ENCODE results near the gene NUDCD3. TPM values are rescaled to one million over a fixed set of nuclear protein-coding genes. Genes with fewer than 3 reads are reported as not detected.

The NUDCD3 gene
- total and polyA plus RNA-seq, 2 of the 8 experiments (the other 6 are each of a cell fraction or from before 2014, with no cell fraction given): 35.2 to 93.7 TPM

- Histone ChIP-seq H3K4me3 (ENCODE audit: extremely low read depth in 1 of 4, insufficient read depth in 2 of 4, low read depth in 3 of 4, low read length in 4 of 4) (no peak overlapping the region), H3K18ac (ENCODE audit: extremely low read depth, low read length) (no peak overlapping the region), H3K9ac (replicated peaks in 1 of 4; ENCODE audit: extremely low read depth in 1 of 4, low read depth in 3 of 4, low read length in 3 of 4) (no peak overlapping the region), H2BK5ac (ENCODE audit: low read depth, low read length) (no peak overlapping the region), H2BK120ac (replicated peaks; ENCODE audit: low read depth, low read length) (no peak overlapping the region), H3K27me3 (replicated peaks in 1 of 4; ENCODE audit: control insufficient read depth in 3 of 4, extremely low read depth in 1 of 4, insufficient read depth in 3 of 4, low read length in 3 of 4) (no peaks in the 10 kb centered on the region), H3K23me2 (ENCODE audit: low read depth, low read length) (no peaks in the 10 kb centered on the region), H4K20me1 (replicated peaks in 1 of 2; ENCODE audit: control insufficient read depth in 1 of 2, insufficient read depth in 2 of 2, low read length in 2 of 2) (peaks cover 0 to 11% of the 10 kb centered on the region in 2 experiments), H2AFZ (ENCODE audit: low read length) (no peak overlapping the region), H3K79me1 (ENCODE audit: low read depth, low read length) (peaks cover 9% of the 10 kb centered on the region), H2BK20ac (ENCODE audit: low read length) (no peak overlapping the region), H3K23ac (ENCODE audit: insufficient read length) (no peak overlapping the region), H3K14ac (ENCODE audit: insufficient read length) (no peak overlapping the region), H2BK12ac (ENCODE audit: low read depth, low read length) (no peak overlapping the region), H3K9me3 (ENCODE audit: insufficient read depth in 2 of 2, low read depth in 1 of 2, low read length in 1 of 2) (no peaks in the 10 kb centered on the region), H3K56ac (replicated peaks; ENCODE audit: insufficient read length, low read depth, low read length) (no peak overlapping the region), H3K4me1 (replicated peaks in 1 of 4; ENCODE audit: control insufficient read depth in 3 of 4, insufficient read depth in 4 of 4, low read length in 3 of 4) (peaks cover 0 to under 1% (median 0%) of the 10 kb centered on the region in 4 experiments; a peak in 2 of 7 replicates), H3K4ac (replicated peaks; ENCODE audit: insufficient read length, low read depth, low read length) (no peak overlapping the region), H4K91ac (replicated peaks; ENCODE audit: insufficient read length, low read length) (no peak overlapping the region), H4K8ac (ENCODE audit: extremely low read depth, insufficient read depth, low read length) (no peak overlapping the region), H2AK5ac (ENCODE audit: low read depth, low read length) (no peak overlapping the region), H3K36me3 (ENCODE audit: control insufficient read depth in 2 of 4, insufficient read depth in 4 of 4, low read length in 3 of 4) (peaks cover 0 to 8% (median 3%) of the 10 kb centered on the region in 4 experiments; a peak in 1 of 8 replicates), H3K79me2 (ENCODE audit: control insufficient read depth in 1 of 2, insufficient read depth in 2 of 2, low read length in 2 of 2) (peaks cover 0 to 9% of the 10 kb centered on the region in 2 experiments; a peak in 1 of 4 replicates), H2BK15ac (ENCODE audit: low read length) (no peak overlapping the region), H3K27ac (ENCODE audit: low read depth, low read length) (no peak overlapping the region), H4K5ac (ENCODE audit: insufficient read length, low read depth, low read length) (no peak overlapping the region), H3K4me2 (ENCODE audit: insufficient read depth in 1 of 2, low read depth in 2 of 2, low read length in 2 of 2) (no peak overlapping the region)
- no peak for FAIRE-seq
- CTCF ChIA-PET (ENCODE audit: partially characterized antibody): interaction anchor here (1.0 to 2.2 kb wide), 7 partner anchors 12 to 61 kb away, joined by 3 to 7 read pairs (median 3); no protein-coding TSS in a partner anchor
- POLR2A ChIA-PET (ENCODE audit: partially characterized antibody): interaction anchor here (0.7 kb wide), 1 partner anchor 25 kb away, joined by 3 read pairs; no protein-coding TSS in a partner anchor
- DNase-seq (ENCODE audit: low read depth in 1 of 2, low spot score in 2 of 2): no peak
- WGBS, 2 experiments (ENCODE audit: extremely low coverage in 1 of 2, insufficient coverage in 1 of 2, insufficient read length in 1 of 2, insufficient replicate concordance in 2 of 2, low coverage in 1 of 2, low lambda C conversion rate in 2 of 2, missing lambda C conversion rate in 1 of 2): 85% methylated on average over 4 of the region's 4 CpGs; no CpG with 5 or more reads in 1 of the 2 experiments
- TF ChIP-seq HDAC6 (IDR thresholded peaks at IDR 0.05; ENCODE audit: low read depth, low read length) (no peak), GABPA (IDR thresholded peaks at IDR 0.05; ENCODE audit: borderline replicate concordance, insufficient read depth, low read length) (no peak), RAD21 (IDR thresholded peaks at IDR 0.05 in 1 of 2, conservative IDR thresholded peaks at IDR 0.05 in 1 of 2; ENCODE audit: low read depth in 2 of 2, low read length in 2 of 2) (no peak), SP2 (IDR thresholded peaks at IDR 0.05; ENCODE audit: low read length) (no peak), RFX5 (IDR thresholded peaks at IDR 0.05; ENCODE audit: borderline replicate concordance, low read depth, low read length) (no peak), SIN3A (conservative IDR thresholded peaks at IDR 0.05 in 1 of 2, IDR thresholded peaks at IDR 0.05 in 1 of 2; ENCODE audit: low read depth in 1 of 2, low read length in 2 of 2) (no peak), POLR2A (IDR thresholded peaks at IDR 0.05; ENCODE audit: control extremely low read depth in 1 of 2, low read depth in 2 of 2, low read length in 2 of 2) (no peak), FOSL1 (IDR thresholded peaks at IDR 0.05; ENCODE audit: insufficient read depth, low read depth, low read length) (no peak), HDAC2 (IDR thresholded peaks at IDR 0.05; ENCODE audit: borderline replicate concordance in 1 of 2, low read depth in 2 of 2, low read length in 2 of 2) (no peak), BCL11A (IDR thresholded peaks at IDR 0.05; ENCODE audit: low read depth in 2 of 2, low read length in 2 of 2) (no peak), NRF1 (IDR thresholded peaks at IDR 0.05; ENCODE audit: low read depth, low read length) (no peak), EP300 (IDR thresholded peaks at IDR 0.05; ENCODE audit: borderline replicate concordance in 1 of 2, low read depth in 2 of 2, low read length in 2 of 2) (no peak), SIRT6 (IDR thresholded peaks at IDR 0.05; ENCODE audit: low read length) (no peak)
These were observed 88.8 kb downstream of the NUDCD3 start for GRCh38 chr7:44401692-44402091.

All from H1 (cell line).